Measurements from ENCODE around the gene MEIOSIN. TPM values are rescaled to one million over a fixed set of nuclear protein-coding genes. Genes with fewer than 3 reads are reported as not detected.

The MEIOSIN gene
- total RNA-seq, 4 donors from 2014 or later = not detected

DNA sequence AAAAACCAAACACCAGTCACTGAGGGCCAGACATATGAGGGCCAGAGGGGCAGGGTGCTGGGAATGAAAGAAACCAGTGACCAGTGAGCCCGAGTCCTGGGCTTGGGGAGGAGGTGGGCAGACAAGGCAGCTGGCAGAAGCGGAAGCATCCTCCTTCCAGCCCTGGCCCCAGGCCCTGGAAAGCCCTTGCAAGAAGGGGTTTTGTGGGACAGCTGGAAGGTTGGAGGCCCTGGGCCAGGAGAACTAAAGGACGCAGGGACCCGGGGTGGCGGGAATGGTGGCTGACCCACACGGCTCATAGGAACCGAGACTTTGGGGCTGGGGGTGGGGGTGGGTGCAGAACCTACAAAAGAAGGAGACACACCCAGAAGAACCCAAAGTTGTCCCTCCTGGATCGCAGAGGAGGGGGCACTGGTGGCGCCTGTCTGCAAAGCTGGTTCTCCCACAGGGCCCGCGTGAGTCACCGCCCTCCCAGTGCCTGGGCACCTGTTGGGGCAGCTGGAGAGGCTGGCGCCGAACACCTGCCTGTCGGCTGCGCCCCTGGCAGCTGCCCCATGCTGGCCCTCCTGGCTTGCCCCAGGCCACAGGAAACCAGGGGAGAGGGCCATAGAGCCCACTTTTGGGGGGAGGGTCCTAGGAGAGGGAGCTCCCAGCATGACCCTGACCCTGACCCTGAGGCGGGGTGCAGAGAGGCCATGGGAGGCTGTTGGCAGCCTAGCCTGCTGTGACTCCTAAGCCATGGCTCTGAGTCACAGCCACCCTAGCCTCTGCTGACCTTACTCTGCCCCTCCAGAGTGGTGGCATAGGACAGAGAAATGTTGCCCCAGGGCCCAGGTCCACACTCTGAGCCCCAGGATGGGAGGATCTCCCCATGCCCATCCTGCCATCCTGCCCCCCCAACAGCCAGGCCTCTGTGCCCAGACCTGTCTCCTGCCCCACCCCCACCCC is 48.2 kb downstream of the MEIOSIN start:
- H3K4me3 ChIP-seq = peak overlapping the region; percentile 30 to 59 (median 37)
- no peaks in the 10 kb centered on the region for H3K9me3 ChIP-seq
- H3K36me3 ChIP-seq = peaks cover 0 to 31% (median 0%) of the 10 kb centered on the region in 3 donors
- H3K27me3 ChIP-seq = no peaks in the 10 kb centered on the region
- H3K27ac ChIP-seq = peak overlapping the region; percentile 58 to 88 (median 71)
- TF ChIP-seq, protein P1, sequence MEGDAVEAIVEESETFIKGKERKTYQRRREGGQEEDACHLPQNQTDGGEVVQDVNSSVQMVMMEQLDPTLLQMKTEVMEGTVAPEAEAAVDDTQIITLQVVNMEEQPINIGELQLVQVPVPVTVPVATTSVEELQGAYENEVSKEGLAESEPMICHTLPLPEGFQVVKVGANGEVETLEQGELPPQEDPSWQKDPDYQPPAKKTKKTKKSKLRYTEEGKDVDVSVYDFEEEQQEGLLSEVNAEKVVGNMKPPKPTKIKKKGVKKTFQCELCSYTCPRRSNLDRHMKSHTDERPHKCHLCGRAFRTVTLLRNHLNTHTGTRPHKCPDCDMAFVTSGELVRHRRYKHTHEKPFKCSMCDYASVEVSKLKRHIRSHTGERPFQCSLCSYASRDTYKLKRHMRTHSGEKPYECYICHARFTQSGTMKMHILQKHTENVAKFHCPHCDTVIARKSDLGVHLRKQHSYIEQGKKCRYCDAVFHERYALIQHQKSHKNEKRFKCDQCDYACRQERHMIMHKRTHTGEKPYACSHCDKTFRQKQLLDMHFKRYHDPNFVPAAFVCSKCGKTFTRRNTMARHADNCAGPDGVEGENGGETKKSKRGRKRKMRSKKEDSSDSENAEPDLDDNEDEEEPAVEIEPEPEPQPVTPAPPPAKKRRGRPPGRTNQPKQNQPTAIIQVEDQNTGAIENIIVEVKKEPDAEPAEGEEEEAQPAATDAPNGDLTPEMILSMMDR (IDR thresholded peaks at IDR 0.05) = no peak
- peaks cover 0 to 45% (median 15%) of the 10 kb centered on the region in 4 donors for H3K4me1 ChIP-seq
- peak in 1 of 3 donors; percentile 65 for DNase-seq

DNA sequence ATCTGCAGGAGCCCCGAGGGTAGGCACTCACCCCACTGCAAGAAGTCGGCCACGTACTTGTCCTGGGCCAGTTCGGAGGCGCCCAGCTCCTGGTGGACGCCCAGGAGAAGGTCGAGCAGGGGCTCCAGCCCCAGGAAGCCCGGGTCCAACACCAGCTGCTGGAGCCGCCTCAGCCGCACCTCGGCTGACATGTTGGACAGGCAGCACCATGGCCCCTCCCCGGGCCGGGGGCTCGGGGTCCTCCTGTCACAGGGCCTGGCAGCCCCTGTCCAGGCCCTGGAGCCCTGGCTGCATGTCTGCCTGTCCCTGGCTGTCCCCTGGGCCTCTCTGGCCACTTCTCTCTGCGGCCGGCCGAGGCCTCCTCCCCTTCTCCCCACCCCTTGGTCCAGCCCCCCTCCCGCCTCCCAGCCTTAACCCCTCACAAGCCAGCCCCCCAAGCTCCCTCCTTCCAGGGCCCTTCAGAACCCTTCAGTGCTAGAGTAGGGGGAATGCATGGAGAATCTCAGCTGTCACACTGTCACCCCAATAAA is 49.0 kb downstream of the MEIOSIN start, which contains the start of gene DMPK:
TSS of gene DMPK (minus strand) at position 329 of the 530 bp plus-strand sequence. CDS start at position 191, 138 bp downstream.
- peak in 1 of 3 donors; percentile 53 for DNase-seq
- Histone ChIP-seq H3K4me1 (peaks cover 0 to 45% (median 15%) of the 10 kb centered on the region in 4 donors), H3K36me3 (peaks cover 0 to 31% (median 0%) of the 10 kb centered on the region in 3 donors), H3K27ac (peak within 1 kb of the TSS; percentile 58 to 88 (median 71)), H3K9me3 (no peaks in the 10 kb centered on the region), H3K27me3 (no peaks in the 10 kb centered on the region), H3K4me3 (peak within 1 kb of the TSS; percentile 30 to 59 (median 37))
- no peak for TF ChIP-seq POLR2A (IDR thresholded peaks at IDR 0.05)
- TF ChIP-seq, protein P1 (IDR thresholded peaks at IDR 0.05) = no peak

GRCh38 chr19:45782820-45783785 is 49.9 kb downstream of the MEIOSIN start:
- no peaks in the 10 kb centered on the region for H3K27me3 ChIP-seq
- no peaks in the 10 kb centered on the region for H3K9me3 ChIP-seq
- no peak for TF ChIP-seq POLR2A (IDR thresholded peaks at IDR 0.05)
- TF ChIP-seq, protein P1 (IDR thresholded peaks at IDR 0.05) = no peak
- peak overlapping the region in 1 of 4 donors; percentile 59 for H3K4me3 ChIP-seq
- DNase-seq = peak in 1 of 3 donors; percentile 53
- peak overlapping the region; percentile 58 to 88 (median 71) for H3K27ac ChIP-seq
- H3K4me1 ChIP-seq = peaks cover 0 to 45% (median 15%) of the 10 kb centered on the region in 4 donors
- H3K36me3 ChIP-seq = peaks cover 0 to 32% (median 0%) of the 10 kb centered on the region in 3 donors

GRCh38 chr19:45784096-45784495 is 50.9 kb downstream of the MEIOSIN start:
- Histone ChIP-seq H3K27ac (peak overlapping the region; percentile 10 to 88 (median 71)), H3K4me1 (peaks cover 0 to 37% (median 10%) of the 10 kb centered on the region in 4 donors), H3K36me3 (peaks cover 0 to 41% (median 0%) of the 10 kb centered on the region in 3 donors), H3K4me3 (no peak overlapping the region), H3K9me3 (no peaks in the 10 kb centered on the region), H3K27me3 (no peaks in the 10 kb centered on the region)
- DNase-seq = no peak
- no peak for TF ChIP-seq POLR2A (IDR thresholded peaks at IDR 0.05)
- TF ChIP-seq, protein P1 (IDR thresholded peaks at IDR 0.05) = no peak

DNA sequence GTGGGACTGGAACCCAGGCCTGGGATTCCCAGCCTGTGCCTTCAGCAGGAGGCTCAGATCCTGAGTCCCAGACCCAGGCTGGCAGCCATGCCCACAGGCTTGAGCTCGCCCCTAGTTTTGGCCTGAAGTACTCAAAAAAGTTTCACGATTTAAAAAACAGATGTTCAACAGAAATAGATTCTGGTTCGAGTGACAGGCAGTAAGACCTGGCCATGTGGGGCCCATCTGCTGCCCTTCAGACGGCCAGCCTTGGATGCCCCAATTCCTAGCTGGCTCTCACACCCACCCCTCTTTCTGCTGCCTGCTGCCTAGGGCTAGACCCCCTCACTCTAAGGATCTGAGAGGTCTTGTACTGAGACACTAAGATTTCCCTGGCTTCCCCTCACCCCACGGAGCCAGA is 51.9 kb downstream of the MEIOSIN start:
- peaks cover 0 to 51% (median 0%) of the 10 kb centered on the region in 3 donors for H3K36me3 ChIP-seq
- peak overlapping the region in 1 of 4 donors; percentile 88 for H3K27ac ChIP-seq
- peak in 1 of 3 donors; percentile 35 for DNase-seq
- TF ChIP-seq POLR2A (IDR thresholded peaks at IDR 0.05) = no peak
- H3K4me3 ChIP-seq = no peak overlapping the region
- peaks cover 0 to 29% (median under 1%) of the 10 kb centered on the region in 4 donors for H3K4me1 ChIP-seq
- no peaks in the 10 kb centered on the region for H3K9me3 ChIP-seq
- H3K27me3 ChIP-seq = no peaks in the 10 kb centered on the region

Measured in Peyer's patch (tissue), 4 donors.